Suprapubic skin (tissue), 3 donors: ENCODE results near the gene SLX1A.

ENCODE experiments used
- POLR2AphosphoS5 ChIP-seq, 3 donors: sonication (generic); formaldehyde crosslinking; IDR thresholded peaks; one replicate each; pipeline ENCODE4 v1.6.1; 2017; ENCODE audit warnings: antibody characterized with exemption in 3 of 3
- TF ChIP-seq, protein P1 (sequence below), 2 donors: fragments of 200-600 bp in 1 of 2; fragments of 450-650 bp in 1 of 2; sonication (generic) in 1 of 2; IDR thresholded peaks; one replicate each; pipeline ENCODE4 v1.5.1; 2016 to 2019; ENCODE audit warnings: antibody characterized with exemption in 2 of 2, mild to moderate bottlenecking in 1 of 2, moderate library complexity in 1 of 2

GRCh38 chr16:30144017-30144416 lies 49.7 kb upstream of the SLX1A start:
- TF ChIP-seq POLR2AphosphoS5 (IDR thresholded peaks at IDR 0.05): no peak
- TF ChIP-seq, protein P1, sequence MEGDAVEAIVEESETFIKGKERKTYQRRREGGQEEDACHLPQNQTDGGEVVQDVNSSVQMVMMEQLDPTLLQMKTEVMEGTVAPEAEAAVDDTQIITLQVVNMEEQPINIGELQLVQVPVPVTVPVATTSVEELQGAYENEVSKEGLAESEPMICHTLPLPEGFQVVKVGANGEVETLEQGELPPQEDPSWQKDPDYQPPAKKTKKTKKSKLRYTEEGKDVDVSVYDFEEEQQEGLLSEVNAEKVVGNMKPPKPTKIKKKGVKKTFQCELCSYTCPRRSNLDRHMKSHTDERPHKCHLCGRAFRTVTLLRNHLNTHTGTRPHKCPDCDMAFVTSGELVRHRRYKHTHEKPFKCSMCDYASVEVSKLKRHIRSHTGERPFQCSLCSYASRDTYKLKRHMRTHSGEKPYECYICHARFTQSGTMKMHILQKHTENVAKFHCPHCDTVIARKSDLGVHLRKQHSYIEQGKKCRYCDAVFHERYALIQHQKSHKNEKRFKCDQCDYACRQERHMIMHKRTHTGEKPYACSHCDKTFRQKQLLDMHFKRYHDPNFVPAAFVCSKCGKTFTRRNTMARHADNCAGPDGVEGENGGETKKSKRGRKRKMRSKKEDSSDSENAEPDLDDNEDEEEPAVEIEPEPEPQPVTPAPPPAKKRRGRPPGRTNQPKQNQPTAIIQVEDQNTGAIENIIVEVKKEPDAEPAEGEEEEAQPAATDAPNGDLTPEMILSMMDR (IDR thresholded peaks at IDR 0.05): no peak
